Measurements from ENCODE around the gene PEX10. TPM values are rescaled to one million over a fixed set of nuclear protein-coding genes. Genes with fewer than 3 reads are reported as not detected.
A peak's percentile ranks its signal among the peaks of the same experiment; 100 is the strongest.

PEX10 gene
- total RNA-seq, 1 experiment from 2014 or later = 89.6 TPM

- Histone ChIP-seq H3K27me3 (ENCODE audit: control insufficient read depth, insufficient read depth, low read length) (peaks cover 2% of the 10 kb centered on the region), H3K36me3 (replicated peaks; ENCODE audit: control insufficient read depth, insufficient read depth, low read length) (no peaks in the 10 kb centered on the region), H3K4me3 (ENCODE audit: insufficient read depth, low read depth, low read length) (no peak overlapping the region)
- no peak for DNase-seq
Observed at GRCh38 chr1:2436876-2437275, 24.5 kb upstream of the PEX10 start.

DNA sequence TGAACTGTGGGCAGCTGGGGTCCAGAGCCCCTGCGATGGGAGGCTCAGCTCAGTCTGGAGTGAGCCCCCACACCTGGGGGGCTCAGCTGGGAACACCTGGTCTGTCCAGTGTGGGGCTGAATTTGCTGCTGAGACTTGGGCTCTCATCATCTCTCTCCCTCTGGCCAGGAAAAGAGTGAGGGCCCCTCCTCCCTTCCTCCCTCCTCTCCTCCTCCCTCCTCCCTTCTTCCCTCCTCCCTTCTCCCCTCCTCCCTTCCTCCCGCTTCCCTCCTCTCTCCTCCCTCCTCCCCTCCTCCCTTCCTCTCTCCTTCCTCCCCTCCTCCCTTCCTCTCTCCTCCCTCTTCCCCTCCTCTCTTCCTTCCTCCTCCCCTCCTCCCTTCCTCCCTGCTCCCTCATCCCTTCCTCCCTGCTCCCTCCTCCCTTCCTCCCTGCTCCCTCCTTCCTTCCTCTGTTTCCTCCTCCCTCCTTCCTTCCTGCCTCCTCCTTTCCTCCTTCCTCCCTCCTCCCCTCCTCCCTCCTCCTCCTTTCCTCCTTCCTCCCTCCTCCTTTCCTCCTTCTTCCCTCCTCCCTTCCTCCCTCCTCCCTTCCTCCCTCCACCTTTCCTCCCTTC lies 23.5 kb upstream of the PEX10 start:
- Histone ChIP-seq H3K4me3 (ENCODE audit: insufficient read depth, low read depth, low read length) (no peak overlapping the region), H3K27me3 (ENCODE audit: control insufficient read depth, insufficient read depth, low read length) (no peaks in the 10 kb centered on the region), H3K36me3 (replicated peaks; ENCODE audit: control insufficient read depth, insufficient read depth, low read length) (no peaks in the 10 kb centered on the region)
- DNase-seq = no peak

GRCh38 chr1:2435091-2435490 lies 22.7 kb upstream of the PEX10 start:
- no peak for DNase-seq
- Histone ChIP-seq H3K27me3 (ENCODE audit: control insufficient read depth, insufficient read depth, low read length) (no peaks in the 10 kb centered on the region), H3K36me3 (replicated peaks; ENCODE audit: control insufficient read depth, insufficient read depth, low read length) (no peaks in the 10 kb centered on the region), H3K4me3 (ENCODE audit: insufficient read depth, low read depth, low read length) (no peak overlapping the region)

DNA sequence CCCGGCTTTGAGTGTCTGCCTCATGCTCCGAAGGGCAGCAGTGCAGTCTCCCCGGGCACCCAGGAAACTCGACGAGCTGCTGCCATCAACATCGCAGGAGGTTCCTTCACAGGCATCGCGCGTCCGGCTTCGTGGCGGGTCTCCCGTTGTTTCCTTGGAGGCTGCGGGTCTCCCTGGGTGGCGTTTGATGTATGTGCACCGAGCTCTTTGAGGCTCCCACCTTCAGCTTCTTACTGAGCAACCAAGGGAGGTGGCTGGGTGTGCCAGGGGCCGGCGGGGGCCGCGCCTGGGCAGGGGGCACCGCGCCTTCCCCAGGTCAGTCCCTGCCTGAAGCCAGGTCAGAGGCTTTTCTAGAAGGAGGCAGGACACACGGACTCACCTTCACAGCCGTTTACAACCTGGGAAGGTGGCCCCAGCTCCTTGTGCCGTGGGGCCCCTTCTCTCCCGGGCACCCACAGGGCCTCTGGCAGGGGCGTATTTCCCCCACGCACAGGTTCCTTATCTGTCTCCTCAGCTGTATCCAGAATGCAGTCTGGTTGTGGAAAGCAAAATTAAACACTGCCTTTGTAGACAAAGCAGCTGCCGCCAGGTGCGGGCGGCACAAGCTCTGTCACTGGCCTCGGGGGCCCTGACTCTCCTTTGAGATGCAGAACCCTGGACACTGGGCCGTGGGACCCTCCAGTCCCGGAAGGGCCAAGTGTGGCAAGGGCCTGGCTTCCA lies 21.7 kb upstream of the PEX10 start:
- no peak for DNase-seq

GRCh38 chr1:2433196-2433595 lies 20.8 kb upstream of the PEX10 start:
- Histone ChIP-seq H3K36me3 (replicated peaks; ENCODE audit: control insufficient read depth, insufficient read depth, low read length) (no peaks in the 10 kb centered on the region), H3K4me3 (ENCODE audit: insufficient read depth, low read depth, low read length) (no peak overlapping the region), H3K27me3 (ENCODE audit: control insufficient read depth, insufficient read depth, low read length) (no peaks in the 10 kb centered on the region)
- no peak for DNase-seq

More for the DNA sequence above, 21.7 kb upstream of the PEX10 start:
- Histone ChIP-seq H3K4me3 (ENCODE audit: insufficient read depth, low read depth, low read length) (no peak overlapping the region), H3K27me3 (ENCODE audit: control insufficient read depth, insufficient read depth, low read length) (no peaks in the 10 kb centered on the region), H3K36me3 (replicated peaks; ENCODE audit: control insufficient read depth, insufficient read depth, low read length) (no peaks in the 10 kb centered on the region)

DNA sequence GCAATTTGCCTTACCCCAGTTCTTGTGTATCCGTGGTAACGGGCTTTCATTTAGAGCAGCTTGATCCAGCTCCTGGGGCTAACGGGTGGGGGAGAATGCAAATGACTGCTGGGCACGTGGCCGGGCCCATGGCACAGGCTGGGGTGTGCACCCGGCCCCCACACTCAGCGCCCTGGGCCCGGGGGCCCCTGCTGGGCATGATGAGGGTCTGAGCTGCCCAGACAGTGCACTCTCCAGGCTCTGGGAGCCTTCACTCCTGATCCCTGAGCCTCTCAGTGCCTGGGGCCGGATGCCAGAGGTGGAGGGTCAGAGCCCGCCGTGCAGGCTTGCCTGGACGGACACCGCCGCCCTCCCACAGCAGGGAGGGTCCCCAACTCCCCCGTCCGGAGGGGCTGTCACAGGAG lies 20.1 kb upstream of the PEX10 start:
- Histone ChIP-seq H3K27me3 (ENCODE audit: control insufficient read depth, insufficient read depth, low read length) (no peaks in the 10 kb centered on the region), H3K4me3 (ENCODE audit: insufficient read depth, low read depth, low read length) (no peak overlapping the region), H3K36me3 (replicated peaks; ENCODE audit: control insufficient read depth, insufficient read depth, low read length) (no peaks in the 10 kb centered on the region)
- peak; percentile 72 for DNase-seq

- H3K27me3 ChIP-seq (ENCODE audit: control insufficient read depth, insufficient read depth, low read length) = no peaks in the 10 kb centered on the region
- no peaks in the 10 kb centered on the region for H3K36me3 ChIP-seq (replicated peaks; ENCODE audit: control insufficient read depth, insufficient read depth, low read length)
- DNase-seq = no peak
- H3K4me3 ChIP-seq (ENCODE audit: insufficient read depth, low read depth, low read length) = no peak overlapping the region
Observed at GRCh38 chr1:2431518-2431917, 19.2 kb upstream of the PEX10 start.

GRCh38 chr1:2431103-2431502 lies 18.7 kb upstream of the PEX10 start:
- H3K36me3 ChIP-seq (replicated peaks; ENCODE audit: control insufficient read depth, insufficient read depth, low read length) = no peaks in the 10 kb centered on the region
- no peak overlapping the region for H3K4me3 ChIP-seq (ENCODE audit: insufficient read depth, low read depth, low read length)
- no peak for DNase-seq
- no peaks in the 10 kb centered on the region; the same call in 1 of the 2 replicates for H3K27me3 ChIP-seq (ENCODE audit: control insufficient read depth, insufficient read depth, low read length)

GRCh38 chr1:2430592-2430973 lies 18.2 kb upstream of the PEX10 start:
- DNase-seq = no peak
- H3K4me3 ChIP-seq (ENCODE audit: insufficient read depth, low read depth, low read length) = no peak overlapping the region
- no peaks in the 10 kb centered on the region for H3K36me3 ChIP-seq (replicated peaks; ENCODE audit: control insufficient read depth, insufficient read depth, low read length)
- no peaks in the 10 kb centered on the region; the same call in 1 of the 2 replicates for H3K27me3 ChIP-seq (ENCODE audit: control insufficient read depth, insufficient read depth, low read length)

GRCh38 chr1:2429780-2430591 lies 17.6 kb upstream of the PEX10 start:
- DNase-seq = peak; percentile 88
- Histone ChIP-seq H3K36me3 (replicated peaks; ENCODE audit: control insufficient read depth, insufficient read depth, low read length) (no peaks in the 10 kb centered on the region), H3K27me3 (ENCODE audit: control insufficient read depth, insufficient read depth, low read length) (no peaks in the 10 kb centered on the region; the same call in 1 of the 2 replicates), H3K4me3 (ENCODE audit: insufficient read depth, low read depth, low read length) (no peak overlapping the region)

- no peak overlapping the region for H3K4me3 ChIP-seq (ENCODE audit: insufficient read depth, low read depth, low read length)
- no peaks in the 10 kb centered on the region; the same call in 1 of the 2 replicates for H3K27me3 ChIP-seq (ENCODE audit: control insufficient read depth, insufficient read depth, low read length)
- H3K36me3 ChIP-seq (replicated peaks; ENCODE audit: control insufficient read depth, insufficient read depth, low read length) = no peaks in the 10 kb centered on the region
- no peak for DNase-seq
Observed at GRCh38 chr1:2428490-2428889, 16.1 kb upstream of the PEX10 start.

GRCh38 chr1:2427976-2428375 lies 15.6 kb upstream of the PEX10 start:
- Histone ChIP-seq H3K36me3 (replicated peaks; ENCODE audit: control insufficient read depth, insufficient read depth, low read length) (no peaks in the 10 kb centered on the region), H3K27me3 (ENCODE audit: control insufficient read depth, insufficient read depth, low read length) (no peaks in the 10 kb centered on the region; the same call in 1 of the 2 replicates)

GRCh38 chr1:2427051-2427450 lies 14.7 kb upstream of the PEX10 start:
- no peak for DNase-seq
- Histone ChIP-seq H3K27me3 (ENCODE audit: control insufficient read depth, insufficient read depth, low read length) (no peaks in the 10 kb centered on the region; the same call in 1 of the 2 replicates), H3K36me3 (replicated peaks; ENCODE audit: control insufficient read depth, insufficient read depth, low read length) (no peaks in the 10 kb centered on the region), H3K4me3 (ENCODE audit: insufficient read depth, low read depth, low read length) (no peak overlapping the region)

More at GRCh38 chr1:2427976-2428375, 15.6 kb upstream of the PEX10 start:
- DNase-seq = no peak
- H3K4me3 ChIP-seq (ENCODE audit: insufficient read depth, low read depth, low read length) = no peak overlapping the region

GRCh38 chr1:2426540-2426939 lies 14.2 kb upstream of the PEX10 start:
- Histone ChIP-seq H3K27me3 (ENCODE audit: control insufficient read depth, insufficient read depth, low read length) (no peaks in the 10 kb centered on the region; the same call in 1 of the 2 replicates), H3K4me3 (ENCODE audit: insufficient read depth, low read depth, low read length) (no peak overlapping the region), H3K36me3 (replicated peaks; ENCODE audit: control insufficient read depth, insufficient read depth, low read length) (no peaks in the 10 kb centered on the region)
- DNase-seq = no peak

- Histone ChIP-seq H3K4me3 (ENCODE audit: insufficient read depth, low read depth, low read length) (no peak overlapping the region), H3K27me3 (ENCODE audit: control insufficient read depth, insufficient read depth, low read length) (no peaks in the 10 kb centered on the region; the same call in 1 of the 2 replicates), H3K36me3 (replicated peaks; ENCODE audit: control insufficient read depth, insufficient read depth, low read length) (no peaks in the 10 kb centered on the region)
- no peak for DNase-seq
Observed at GRCh38 chr1:2425892-2426291, 13.5 kb upstream of the PEX10 start.

Measured in H7 (cell line).